ENCODE results near the gene SUSD6. TPM values are rescaled to one million over a fixed set of nuclear protein-coding genes. Genes with fewer than 3 reads are reported as not detected.
"Not testable (repeated sequence)": the region's sequence is repeated elsewhere in the genome, so short reads cannot be mapped to it uniquely, and the experiment has no call there.

The SUSD6 gene
- total RNA-seq, 2 donors from 2014 or later = 41.1 to 52.3 TPM

DNA sequence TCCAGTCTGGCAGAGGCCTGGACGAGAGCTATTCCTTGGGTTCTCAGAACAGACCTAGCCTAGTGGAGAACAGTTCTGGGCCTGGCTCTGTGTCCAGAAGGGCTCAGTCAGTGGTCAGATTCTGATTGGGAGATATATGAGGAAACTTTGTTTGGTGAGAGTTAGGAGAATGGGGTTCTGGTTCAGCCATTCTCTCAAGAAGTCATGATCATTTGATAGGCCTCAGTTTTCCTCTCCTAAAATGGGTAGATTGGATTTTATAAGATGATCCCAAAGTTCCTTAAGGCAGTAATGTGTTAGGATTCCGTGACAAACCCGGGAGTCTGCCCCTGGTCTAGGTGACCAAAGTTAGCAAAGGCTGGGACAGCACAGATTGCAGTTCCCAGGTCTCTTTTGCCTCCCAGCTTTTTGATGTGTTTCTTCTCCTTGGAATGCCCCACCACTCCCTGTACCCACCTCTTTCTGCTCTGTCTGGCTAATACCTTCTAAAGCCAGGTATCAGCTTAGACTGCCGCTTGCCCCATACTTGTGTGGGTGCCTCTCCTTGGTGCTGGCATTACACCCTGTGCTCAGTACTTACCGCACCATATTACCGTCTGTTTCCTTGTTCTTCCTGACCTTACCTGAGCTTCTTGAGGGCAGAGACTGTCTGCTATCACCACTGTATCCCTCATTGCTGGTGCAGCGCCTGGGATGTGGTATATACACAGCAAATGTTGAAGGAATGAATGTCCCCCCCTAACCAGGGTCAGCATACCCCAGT is 25.5 kb downstream of the SUSD6 start:
- H3K27ac ChIP-seq = no peak overlapping the region
- peaks cover 14% of the 10 kb centered on the region for H3K4me1 ChIP-seq (replicated peaks)
- H3K27me3 ChIP-seq (replicated peaks; ENCODE audit: insufficient read depth) = no peaks in the 10 kb centered on the region
- DNase-seq (ENCODE audit: low spot score) = no peak
- 73% methylated on average over 7 of the region's 7 CpGs for WGBS
- H3K9me3 ChIP-seq = no peaks in the 10 kb centered on the region
- no peaks in the 10 kb centered on the region for H3K36me3 ChIP-seq
- H3K4me3 ChIP-seq = no peak overlapping the region
- TF ChIP-seq POLR2A (IDR thresholded peaks at IDR 0.05) (no peak), POLR2AphosphoS5 (IDR thresholded peaks at IDR 0.05) (no peak)
- TF ChIP-seq, protein P1, sequence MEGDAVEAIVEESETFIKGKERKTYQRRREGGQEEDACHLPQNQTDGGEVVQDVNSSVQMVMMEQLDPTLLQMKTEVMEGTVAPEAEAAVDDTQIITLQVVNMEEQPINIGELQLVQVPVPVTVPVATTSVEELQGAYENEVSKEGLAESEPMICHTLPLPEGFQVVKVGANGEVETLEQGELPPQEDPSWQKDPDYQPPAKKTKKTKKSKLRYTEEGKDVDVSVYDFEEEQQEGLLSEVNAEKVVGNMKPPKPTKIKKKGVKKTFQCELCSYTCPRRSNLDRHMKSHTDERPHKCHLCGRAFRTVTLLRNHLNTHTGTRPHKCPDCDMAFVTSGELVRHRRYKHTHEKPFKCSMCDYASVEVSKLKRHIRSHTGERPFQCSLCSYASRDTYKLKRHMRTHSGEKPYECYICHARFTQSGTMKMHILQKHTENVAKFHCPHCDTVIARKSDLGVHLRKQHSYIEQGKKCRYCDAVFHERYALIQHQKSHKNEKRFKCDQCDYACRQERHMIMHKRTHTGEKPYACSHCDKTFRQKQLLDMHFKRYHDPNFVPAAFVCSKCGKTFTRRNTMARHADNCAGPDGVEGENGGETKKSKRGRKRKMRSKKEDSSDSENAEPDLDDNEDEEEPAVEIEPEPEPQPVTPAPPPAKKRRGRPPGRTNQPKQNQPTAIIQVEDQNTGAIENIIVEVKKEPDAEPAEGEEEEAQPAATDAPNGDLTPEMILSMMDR (IDR thresholded peaks at IDR 0.05) = no peak
- intact Hi-C loops (cut with DNase I) = no loop called here

DNA sequence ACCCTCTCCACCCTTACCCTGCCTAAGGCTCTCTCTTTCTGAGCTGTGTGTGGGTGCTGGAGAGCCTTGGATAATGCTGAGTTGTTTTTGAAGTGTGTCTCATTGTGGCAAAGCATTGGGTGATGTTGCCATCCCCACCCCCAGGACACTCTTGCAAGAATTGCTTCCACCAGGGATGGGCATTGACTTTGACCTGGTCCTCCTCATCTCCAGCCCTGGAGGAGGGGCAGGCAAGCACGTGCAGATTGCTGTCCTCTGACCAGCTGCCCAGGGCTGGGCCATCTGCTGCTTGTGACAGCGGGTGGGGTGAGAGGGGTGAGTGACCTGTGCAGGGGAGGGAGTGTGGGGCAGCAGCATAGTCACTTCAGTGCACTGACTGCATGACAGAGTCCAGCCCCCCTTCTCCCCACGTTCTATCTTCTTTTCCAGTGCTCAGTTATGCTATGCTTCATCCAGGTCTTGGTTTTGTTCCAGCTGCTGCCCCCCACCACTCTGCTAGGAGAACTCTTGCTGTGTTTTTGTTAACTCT is 26.2 kb downstream of the SUSD6 start:
- DNase-seq (ENCODE audit: low spot score) = no peak
- intact Hi-C loops (cut with DNase I) = no loop called here
- 9% methylated on average over 3 of the region's 3 CpGs for WGBS

DNA sequence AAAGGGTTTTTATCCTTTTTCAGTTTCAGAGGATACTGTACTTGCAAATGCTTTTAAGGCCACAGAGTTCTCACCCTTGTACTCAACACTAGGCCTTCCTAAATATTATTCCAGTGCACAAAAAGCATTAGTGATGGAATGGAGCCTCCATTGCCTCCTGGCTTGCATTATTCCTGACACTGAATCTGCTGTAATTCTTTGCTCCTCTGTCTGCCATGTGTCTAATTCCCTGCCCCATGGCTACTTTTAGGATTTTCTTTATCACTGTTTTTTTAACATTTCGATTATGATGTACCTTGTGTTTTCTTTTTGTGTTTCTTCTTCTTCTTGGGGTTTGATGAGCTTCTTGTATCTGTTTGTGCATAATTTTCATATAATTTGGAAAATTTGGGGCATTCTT is 29.5 kb downstream of the SUSD6 start:
- WGBS = 97% methylated on average over 1 of the region's 1 CpG
- no peak overlapping the region for H3K27ac ChIP-seq
- H3K4me1 ChIP-seq (replicated peaks) = peaks cover 18% of the 10 kb centered on the region
- no peak overlapping the region for H3K4me3 ChIP-seq
- no peak for DNase-seq (ENCODE audit: low spot score)
- H3K27me3 ChIP-seq (replicated peaks; ENCODE audit: insufficient read depth) = no peaks in the 10 kb centered on the region
- H3K36me3 ChIP-seq = no peaks in the 10 kb centered on the region
- H3K9me3 ChIP-seq = no peaks in the 10 kb centered on the region
- intact Hi-C loops (cut with DNase I) = no loop called here
- no peak for TF ChIP-seq POLR2A (IDR thresholded peaks at IDR 0.05)
- no peak for TF ChIP-seq POLR2AphosphoS5 (IDR thresholded peaks at IDR 0.05)
- TF ChIP-seq, protein P1 (IDR thresholded peaks at IDR 0.05) = no peak

More for the DNA sequence above, 26.2 kb downstream of the SUSD6 start:
- no peaks in the 10 kb centered on the region for H3K36me3 ChIP-seq
- no peaks in the 10 kb centered on the region for H3K27me3 ChIP-seq (replicated peaks; ENCODE audit: insufficient read depth)
- peaks cover 14% of the 10 kb centered on the region for H3K4me1 ChIP-seq (replicated peaks)
- H3K9me3 ChIP-seq = no peaks in the 10 kb centered on the region
- TF ChIP-seq POLR2A (IDR thresholded peaks at IDR 0.05) (no peak), POLR2AphosphoS5 (IDR thresholded peaks at IDR 0.05) (no peak)
- TF ChIP-seq, protein P1 (IDR thresholded peaks at IDR 0.05) = no peak
- H3K27ac ChIP-seq = no peak overlapping the region
- H3K4me3 ChIP-seq = no peak overlapping the region

DNA sequence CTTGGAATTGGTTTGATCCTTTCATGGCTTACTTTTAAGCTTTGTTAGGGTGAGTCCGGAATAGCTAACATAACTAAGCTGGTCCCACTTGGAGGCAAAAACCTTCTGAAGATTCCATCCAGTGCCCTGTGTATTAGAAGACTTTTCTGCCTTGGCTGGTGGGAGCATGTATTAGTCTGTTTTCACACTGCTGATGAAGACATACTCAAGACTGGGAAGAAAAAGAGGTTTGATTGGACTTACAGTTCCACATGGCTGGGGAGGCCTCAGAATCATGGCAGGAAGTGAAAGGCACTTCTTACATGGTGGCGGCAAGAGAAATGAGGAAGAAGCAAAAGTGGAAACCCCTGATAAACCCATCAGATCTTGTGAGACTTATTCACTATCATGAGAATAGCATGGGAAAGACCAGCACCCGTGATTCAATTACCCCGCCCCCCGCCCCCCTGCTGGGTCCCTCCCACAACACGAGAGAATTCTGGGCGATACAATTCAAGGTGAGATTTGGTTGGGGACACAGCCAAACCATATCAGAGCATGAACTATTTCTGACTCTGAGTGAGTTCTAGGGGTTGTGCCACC is 30.9 kb downstream of the SUSD6 start:
- H3K27me3 ChIP-seq (replicated peaks; ENCODE audit: insufficient read depth); H3K36me3 ChIP-seq; DNase-seq (ENCODE audit: low spot score); intact Hi-C loops (cut with DNase I); H3K4me3 ChIP-seq; H3K9me3 ChIP-seq: not testable (repeated sequence)
- peaks cover 18% of the 10 kb centered on the region for H3K4me1 ChIP-seq (replicated peaks)
- 78% methylated on average over 7 of the region's 7 CpGs for WGBS
- H3K27ac ChIP-seq = peak overlapping the region; percentile 17 to 43

DNA sequence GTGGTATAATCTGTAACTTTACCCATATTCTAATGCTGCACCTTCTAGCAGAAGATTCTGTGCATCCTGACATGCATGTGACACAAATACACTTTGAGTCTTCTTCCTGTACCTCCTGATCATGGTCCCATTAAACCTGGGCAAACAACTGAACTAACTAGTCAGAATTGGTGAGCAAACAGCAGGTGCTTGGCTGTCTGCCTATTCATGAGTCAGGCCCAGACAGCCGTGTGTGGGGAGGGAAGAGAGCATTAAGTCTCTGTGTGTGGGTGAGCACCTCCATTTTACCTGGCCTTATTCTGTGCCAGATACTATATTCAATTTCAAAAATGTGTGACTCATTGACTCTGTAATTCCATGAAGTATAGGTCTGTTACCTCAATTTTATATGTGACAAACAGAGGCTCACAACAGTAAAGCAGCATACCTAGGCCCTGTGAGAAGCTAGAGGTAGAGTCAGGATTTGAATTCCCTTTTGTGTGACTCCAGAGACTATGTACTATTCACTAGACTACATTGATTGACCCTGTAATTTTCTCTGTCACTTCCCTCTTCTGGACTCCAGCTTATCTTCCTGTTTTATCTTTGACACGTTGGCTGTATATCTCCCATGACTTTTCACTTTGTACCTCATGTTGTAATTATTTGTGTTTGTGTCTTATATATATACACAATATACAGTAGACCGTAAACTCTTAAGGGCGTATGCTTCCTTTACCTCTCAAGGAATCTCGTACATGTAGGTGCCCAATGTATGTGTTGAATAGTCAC is 32.2 kb downstream of the SUSD6 start:
- Histone ChIP-seq H3K27ac (peak overlapping the region; percentile 43 to 74), H3K9me3 (no peaks in the 10 kb centered on the region), H3K4me1 (replicated peaks) (peaks cover 14% of the 10 kb centered on the region), H3K27me3 (replicated peaks; ENCODE audit: insufficient read depth) (no peaks in the 10 kb centered on the region), H3K36me3 (no peaks in the 10 kb centered on the region), H3K4me3 (no peak overlapping the region)
- DNase-seq (ENCODE audit: low spot score) = peak; percentile 94
- peak; percentile 95 for TF ChIP-seq POLR2AphosphoS5 (IDR thresholded peaks at IDR 0.05)
- no peak for TF ChIP-seq POLR2A (IDR thresholded peaks at IDR 0.05)
- TF ChIP-seq, protein P1 (IDR thresholded peaks at IDR 0.05) = no peak
- intact Hi-C loops (cut with DNase I) = no loop called here
- WGBS = 58% methylated on average over 5 of the region's 5 CpGs

All from prostate gland (tissue), 2 donors.